GM12801 (cell line): Measurements from ENCODE around the gene CYP26B1.

ENCODE experiments used
- TF ChIP-seq, protein P1 (sequence below): IDR thresholded peaks from one replicate; pipeline ENCODE4 v1.5.1; 2011; ENCODE audit warnings: control low read depth; ENCODE audit not compliant: insufficient read length; ENCODE audit errors: extremely low read depth

Gene CYP26B1

DNA sequence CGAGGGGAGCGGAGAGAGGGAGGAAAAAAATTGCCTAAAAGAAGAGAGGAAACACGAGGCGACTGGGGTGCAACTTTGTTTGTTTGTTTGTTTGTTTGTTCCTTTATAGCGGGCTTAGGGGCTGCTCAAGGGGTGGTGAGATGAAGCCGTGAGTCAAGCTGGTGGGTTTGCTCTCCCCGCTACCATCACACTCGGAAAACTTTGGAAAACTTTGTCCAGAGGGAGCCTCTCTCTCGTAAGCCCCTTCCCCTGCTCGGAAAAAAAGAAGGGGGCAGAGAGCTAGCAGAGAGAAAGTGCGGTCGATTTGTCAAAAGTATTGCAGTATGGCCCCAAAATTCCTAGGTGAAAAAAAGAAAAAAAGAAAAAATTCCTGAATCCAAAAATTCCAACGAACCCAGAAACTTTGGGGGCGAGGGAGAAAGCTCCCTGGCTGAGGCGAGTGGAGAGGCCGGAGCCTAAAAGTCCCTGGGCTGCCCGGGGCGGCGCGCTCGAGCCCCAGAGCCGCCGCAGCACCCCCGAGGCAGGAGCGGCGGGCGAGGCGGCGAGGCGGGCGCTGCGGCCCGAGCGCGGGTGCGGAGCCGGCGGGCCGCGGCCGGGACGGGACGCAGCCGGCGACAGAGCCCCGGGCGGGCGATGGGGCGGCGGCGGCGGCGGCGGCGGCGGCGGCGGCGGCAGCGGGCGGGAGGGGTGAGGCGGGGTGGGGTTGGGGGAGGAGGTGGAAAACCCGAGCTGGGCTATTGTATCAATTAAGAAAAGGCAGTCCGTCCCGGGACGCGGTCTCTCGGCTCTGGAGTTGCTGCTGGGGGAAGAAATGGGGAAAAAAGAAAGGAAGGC lies 558 bp upstream of the CYP26B1 start:
- TF ChIP-seq, protein P1, sequence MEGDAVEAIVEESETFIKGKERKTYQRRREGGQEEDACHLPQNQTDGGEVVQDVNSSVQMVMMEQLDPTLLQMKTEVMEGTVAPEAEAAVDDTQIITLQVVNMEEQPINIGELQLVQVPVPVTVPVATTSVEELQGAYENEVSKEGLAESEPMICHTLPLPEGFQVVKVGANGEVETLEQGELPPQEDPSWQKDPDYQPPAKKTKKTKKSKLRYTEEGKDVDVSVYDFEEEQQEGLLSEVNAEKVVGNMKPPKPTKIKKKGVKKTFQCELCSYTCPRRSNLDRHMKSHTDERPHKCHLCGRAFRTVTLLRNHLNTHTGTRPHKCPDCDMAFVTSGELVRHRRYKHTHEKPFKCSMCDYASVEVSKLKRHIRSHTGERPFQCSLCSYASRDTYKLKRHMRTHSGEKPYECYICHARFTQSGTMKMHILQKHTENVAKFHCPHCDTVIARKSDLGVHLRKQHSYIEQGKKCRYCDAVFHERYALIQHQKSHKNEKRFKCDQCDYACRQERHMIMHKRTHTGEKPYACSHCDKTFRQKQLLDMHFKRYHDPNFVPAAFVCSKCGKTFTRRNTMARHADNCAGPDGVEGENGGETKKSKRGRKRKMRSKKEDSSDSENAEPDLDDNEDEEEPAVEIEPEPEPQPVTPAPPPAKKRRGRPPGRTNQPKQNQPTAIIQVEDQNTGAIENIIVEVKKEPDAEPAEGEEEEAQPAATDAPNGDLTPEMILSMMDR = no peak

DNA sequence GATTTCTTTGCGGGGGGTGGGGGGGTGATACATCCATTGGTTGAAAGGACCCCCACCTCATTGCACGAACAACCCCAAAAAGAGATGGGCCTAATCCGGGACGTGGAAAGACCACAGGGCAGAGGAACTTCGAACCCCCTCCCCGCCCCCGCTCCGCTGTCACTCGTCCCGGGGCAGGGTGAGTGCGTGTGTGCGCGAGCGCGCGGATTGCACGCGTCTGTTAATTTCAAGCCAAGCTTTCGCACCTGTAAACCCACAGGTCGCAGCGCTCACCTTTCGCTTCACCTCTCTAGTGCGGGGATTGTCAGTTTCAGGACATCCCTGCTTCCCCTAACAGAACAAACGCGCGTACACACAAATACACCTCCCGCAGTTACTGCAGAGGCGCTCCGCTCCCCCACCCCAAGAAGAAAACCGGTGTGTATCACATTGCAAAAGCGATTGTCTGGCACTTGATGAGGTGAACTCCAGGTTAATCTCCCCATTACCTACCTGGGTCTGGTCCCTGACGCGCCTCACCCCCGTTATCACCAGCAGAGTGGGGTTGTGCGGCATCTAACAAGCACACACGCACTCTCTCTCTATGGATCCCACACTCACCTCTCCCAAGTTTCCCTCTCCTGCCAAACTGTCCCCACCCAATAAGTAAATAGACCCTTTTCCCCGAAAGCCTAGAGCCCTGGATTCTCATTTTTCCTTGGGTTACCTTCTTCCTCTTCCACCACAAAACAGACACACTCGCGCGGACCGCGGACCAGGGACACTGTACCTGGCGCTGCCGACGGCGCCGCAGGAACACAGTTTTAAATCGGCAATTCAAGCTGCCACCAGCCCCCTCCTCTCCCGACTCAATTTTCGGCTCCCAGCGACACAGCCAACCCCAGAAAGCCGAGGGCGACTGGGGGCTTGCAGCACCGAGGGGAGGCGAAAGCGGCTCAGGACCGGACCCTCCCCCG lies 1.0 kb downstream of the CYP26B1 start:
- TF ChIP-seq, protein P1 = no peak

DNA sequence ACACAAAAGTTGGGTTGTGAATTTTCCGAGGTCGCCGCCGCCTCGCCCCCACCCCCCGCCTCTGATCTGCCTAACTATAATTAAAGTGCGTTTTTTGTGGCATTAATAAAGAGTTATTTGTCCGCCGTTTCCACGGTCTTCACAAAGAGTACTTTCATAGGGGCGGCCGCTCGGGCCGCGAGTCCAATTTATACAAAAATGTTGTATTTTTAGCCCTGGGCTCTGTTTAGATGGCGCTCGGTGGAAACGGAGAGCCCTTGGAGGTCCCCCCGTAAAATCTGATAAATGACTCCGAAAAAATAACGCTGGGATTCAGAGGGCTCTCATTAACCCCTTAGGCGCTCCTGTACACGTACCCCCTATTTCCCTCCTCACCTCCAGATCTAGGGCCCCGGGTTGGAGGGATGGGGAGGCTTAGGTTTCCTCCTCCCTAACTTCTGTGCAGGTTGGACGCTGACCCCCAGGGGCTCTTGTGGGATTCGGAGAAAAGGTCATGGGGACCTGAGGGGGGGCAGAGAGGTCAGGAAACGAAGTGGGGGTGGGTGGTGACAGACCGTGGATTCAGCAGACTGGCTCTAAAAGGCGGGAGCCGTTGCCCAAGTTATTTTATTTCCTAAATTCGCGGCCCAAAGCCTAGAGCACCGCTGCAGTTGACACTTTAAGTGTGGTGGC lies 1.9 kb downstream of the CYP26B1 start:
- TF ChIP-seq, protein P1 = no peak

DNA sequence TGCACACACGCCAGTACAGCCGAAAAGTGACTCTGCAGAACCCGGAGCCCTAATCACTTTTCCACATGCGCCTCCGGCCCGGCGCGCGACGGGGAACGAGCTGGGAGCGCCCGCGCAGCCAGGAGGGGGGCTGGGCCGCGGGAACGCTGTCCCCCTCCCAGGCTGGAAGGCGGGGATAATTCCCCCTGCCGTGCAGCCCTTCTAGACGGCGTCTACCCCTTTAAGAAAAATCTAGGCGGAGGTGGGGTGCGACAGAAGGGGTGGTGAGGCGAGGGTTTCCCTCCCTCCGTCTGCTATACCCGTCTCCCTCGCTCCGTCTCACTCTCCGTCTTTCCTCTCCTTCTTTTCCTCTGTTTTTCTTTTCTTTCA lies 2.4 kb downstream of the CYP26B1 start:
- TF ChIP-seq, protein P1 = no peak

DNA sequence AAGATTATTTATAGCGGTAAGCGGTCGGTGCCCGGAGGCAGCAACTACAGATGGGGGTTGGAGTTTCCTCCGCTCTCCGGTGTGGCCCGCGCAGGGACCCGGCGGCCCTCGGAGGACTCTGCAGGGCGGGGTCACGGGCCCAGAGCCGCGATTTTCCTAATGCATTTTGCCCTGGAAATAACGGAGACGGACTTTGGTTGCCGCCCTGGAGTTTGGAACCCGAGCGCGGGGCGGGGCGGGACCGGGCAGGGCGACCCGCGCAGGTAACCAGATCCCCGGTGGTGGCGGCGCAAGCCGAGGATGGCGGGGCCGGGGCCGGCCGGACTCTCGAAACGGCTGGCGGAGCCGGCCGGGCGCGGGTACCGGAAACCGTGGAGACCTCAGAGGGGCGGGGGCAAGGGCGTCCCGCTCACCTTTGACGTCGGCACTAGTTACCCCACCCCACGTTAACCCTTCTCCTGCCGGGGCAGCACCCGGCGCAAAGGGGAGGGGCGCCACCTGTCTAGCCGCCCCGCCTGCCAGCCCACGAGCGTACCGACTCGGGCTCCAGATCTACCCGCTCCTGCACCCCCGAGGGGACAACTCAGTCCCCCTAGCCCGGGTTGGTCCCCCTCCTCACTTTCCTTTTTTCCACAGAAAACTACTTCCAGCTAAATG lies 2.9 kb downstream of the CYP26B1 start:
- TF ChIP-seq, protein P1 = no peak

DNA sequence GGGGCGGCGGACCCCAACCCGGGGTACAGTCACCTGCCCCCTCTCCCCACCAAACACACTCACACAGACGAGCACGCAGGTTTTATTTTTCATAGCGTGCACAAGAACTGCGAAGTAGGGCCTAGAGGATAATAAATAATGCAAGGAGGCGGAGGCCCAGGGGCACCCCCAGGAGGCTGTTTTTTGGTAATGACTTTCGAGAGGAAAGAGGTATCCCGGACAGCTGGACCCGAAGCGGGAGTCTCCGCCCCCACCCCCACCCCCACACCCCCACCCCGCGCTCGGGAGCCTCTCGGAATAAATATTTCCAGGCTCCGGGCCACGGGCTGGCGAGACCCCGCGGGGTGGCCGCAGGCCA lies 3.4 kb downstream of the CYP26B1 start:
- TF ChIP-seq, protein P1 = no peak
